Measurements from ENCODE around the gene SLC4A8. TPM values are rescaled to one million over a fixed set of nuclear protein-coding genes. Genes with fewer than 3 reads are reported as not detected.

SLC4A8 gene
- total and polyA plus RNA-seq, 9 of the 15 experiments (the other 6 are each of a cell fraction or from before 2014, with no cell fraction given): 0.04 to 1.5 (median 0.12) TPM; not detected in 2

GRCh38 chr12:51531978-51532497 lies 107.4 kb downstream of the SLC4A8 start (continued):
- TF ChIP-seq DEAF1 (CRISPR knock-in tag; IDR thresholded peaks at IDR 0.05): peak; percentile 61
- no peak for TF ChIP-seq PRDM10 (IDR thresholded peaks at IDR 0.05; ENCODE audit: partially characterized antibody)
- TF ChIP-seq MAZ (CRISPR knock-in tag; conservative IDR thresholded peaks at IDR 0.05 in 1 of 2, IDR thresholded peaks at IDR 0.05 in 1 of 2): 0 out of 4 replicates have a peak, but pooled peaks of 1 of the 2 experiments have one; percentile 30
- TF ChIP-seq HDGF (IDR thresholded peaks at IDR 0.05): no peak
- 0 out of 2 replicates have a peak, but pooled peaks have one; percentile 46 for TF ChIP-seq CC2D1A (IDR thresholded peaks at IDR 0.05)
- 0 out of 2 replicates have a peak, but pooled peaks have one; percentile 25 for TF ChIP-seq KLF16 (IDR thresholded peaks at IDR 0.05)
- no peak for TF ChIP-seq POU5F1 (IDR thresholded peaks at IDR 0.05; ENCODE audit: borderline replicate concordance, low read depth, low read length, partially characterized antibody)
- peak; percentile 69 to 84 for TF ChIP-seq RAD21 (CRISPR knock-in tag; conservative IDR thresholded peaks at IDR 0.05 in 1 of 2, IDR thresholded peaks at IDR 0.05 in 1 of 2)

Data from K562 (cell line).